NCI-H524 treated with DMSO at 0.1 percent for 48 hours (cell line): ENCODE results near the gene CLEC3A.
"Not testable (repeated sequence)": the region's sequence is repeated elsewhere in the genome, so short reads cannot be mapped to it uniquely, and the experiment has no call there.

Source experiments
- DNase-seq: peaks from one replicate; lab custom pipeline; 2025; lab: John Stamatoyannopoulos, UW

Gene CLEC3A

DNA sequence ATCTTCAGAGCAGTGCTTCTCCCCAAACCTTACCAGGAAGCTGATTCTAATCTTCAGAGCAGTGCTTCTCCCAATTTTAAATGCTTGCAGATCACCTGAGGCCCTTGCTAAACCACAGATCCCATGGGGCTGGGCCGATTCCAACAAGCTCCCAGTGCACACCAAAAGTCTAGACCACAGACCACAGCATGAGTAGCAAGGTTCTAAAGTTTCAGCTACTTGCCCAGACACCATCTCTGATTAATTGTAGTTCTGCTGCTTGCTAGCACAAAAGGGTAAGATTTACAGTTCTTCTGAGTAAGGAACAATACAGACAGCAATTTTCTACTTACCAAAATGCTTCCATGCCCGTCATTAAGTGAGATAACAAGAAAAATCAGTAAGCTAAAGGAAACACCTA, 12.2 kb downstream of the CLEC3A start:
- DNase-seq = no peak

DNA sequence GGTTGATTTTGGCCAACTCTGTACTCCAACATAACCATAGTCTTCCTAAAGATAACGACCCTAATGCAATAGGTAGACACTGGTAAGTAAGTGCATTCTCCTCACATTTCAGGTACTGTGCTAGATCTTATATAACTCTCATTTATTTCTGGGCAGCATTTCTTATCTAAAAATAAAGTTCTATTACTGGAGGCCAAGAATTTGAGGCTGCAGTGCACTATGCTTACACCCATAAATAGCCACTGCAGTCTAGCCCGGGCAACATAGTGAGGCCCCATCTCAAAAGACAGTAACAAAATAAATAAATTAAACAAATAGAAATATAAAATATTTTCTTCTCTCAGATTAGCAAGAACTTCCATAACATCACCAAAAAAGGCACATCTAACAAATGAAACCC, 12.7 kb downstream of the CLEC3A start:
- DNase-seq = no peak

- DNase-seq = no peak
Measured at GRCh38 chr16:78040396-78040795, 18.0 kb downstream of the CLEC3A start.

DNA sequence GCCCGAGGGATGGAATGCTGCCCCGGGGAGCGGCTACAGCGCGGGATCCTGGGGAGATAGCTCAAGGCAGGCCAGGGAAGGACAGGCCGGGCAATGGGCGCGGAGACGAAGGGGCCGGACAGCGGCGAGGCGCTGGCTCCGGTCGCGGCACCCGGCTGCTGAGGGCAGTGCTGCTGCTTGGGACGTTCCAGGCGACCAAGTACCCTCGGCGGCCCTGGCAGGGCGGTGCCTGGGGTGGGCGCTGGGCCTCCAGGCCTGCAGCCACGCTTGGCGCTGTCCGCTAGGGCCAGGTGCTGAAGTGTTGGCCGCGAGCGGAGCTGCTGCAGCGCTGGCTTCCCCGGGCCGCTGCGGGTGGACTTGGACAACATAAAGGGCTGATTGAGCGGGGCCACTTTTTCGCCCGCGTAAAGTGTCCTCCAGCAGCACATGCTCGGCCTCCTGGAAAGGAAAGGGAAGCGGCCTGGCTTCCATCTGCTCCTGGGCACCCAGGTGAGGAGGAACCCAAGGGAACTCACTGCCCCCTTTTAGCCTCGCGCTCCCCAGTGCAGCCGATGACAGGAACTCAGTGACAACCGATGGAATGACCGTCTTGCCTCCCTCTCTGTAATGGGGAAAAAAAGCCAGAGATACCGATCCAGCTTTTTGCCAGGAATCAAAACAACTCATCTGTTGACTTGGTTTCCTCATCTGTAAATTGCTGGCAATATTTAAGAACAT, 23.7 kb downstream of the CLEC3A start:
- no peak for DNase-seq

DNA sequence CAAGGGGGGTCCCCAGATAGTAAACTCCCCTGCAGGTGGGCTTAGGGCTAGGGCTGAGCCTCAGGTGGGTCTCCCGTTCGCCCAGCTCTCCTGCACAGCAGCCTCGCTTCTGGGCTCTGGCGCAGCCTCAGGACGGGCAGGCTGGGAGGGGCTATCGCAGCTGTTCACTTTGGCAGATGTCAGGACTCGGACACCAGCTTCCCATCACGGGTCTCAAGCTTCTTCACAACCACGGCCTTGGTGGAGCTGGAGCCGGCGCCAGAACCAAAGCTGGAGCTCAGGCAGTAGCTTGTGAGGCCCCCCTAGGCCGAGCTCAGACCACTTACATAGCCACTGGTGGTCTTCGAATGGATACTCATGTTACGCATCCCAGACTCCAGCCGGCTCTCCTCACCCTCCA, 26.0 kb downstream of the CLEC3A start:
- DNase-seq = no peak

GRCh38 chr16:78050734-78051400, 28.5 kb downstream of the CLEC3A start:
- no peak for DNase-seq

GRCh38 chr16:78057803-78058564, 35.6 kb downstream of the CLEC3A start:
- DNase-seq = no peak

DNA sequence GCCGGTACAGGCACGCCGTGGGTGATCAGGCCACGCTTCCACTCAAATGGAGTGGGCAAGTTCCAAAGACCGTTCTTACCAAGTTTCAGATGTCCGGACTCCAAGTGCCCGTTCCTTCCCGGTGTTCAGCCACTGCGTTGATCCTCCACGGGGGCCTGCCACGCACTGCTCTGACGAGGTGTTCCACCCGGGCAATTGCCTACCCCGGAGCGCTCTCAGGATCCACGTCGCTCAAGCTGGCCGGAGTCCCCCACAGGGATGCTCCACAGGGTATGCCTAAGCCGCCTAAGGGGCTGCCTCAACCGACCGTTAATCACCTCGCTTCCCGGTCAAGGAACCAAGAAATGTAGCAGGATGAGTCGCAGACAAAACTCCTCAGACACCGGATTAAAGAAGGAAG, 37.5 kb downstream of the CLEC3A start:
- DNase-seq = not testable (repeated sequence)

- no peak for DNase-seq
Measured at GRCh38 chr16:78060295-78060694, 37.9 kb downstream of the CLEC3A start.

GRCh38 chr16:78060809-78061208, 38.5 kb downstream of the CLEC3A start:
- no peak for DNase-seq

DNA sequence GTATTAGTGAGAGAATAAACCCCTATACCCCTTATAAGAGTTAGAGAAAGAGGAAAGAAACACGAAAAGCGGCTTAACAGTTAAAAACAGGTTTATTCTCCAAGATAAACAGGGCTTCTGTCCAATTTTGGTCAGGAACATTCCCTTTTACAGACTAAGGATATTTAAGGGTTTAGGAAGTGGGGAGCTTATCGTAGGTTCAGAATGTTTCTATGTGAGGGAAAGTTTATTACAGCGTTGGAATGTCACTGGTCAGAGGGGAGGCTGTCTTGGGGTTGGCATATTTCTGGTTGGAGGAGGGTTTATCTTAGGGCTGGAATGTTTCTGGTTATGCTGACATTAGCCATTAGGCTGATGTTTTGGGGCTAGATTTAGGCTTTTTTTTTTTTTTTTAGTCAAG, 43.0 kb downstream of the CLEC3A start:
- no peak for DNase-seq

DNA sequence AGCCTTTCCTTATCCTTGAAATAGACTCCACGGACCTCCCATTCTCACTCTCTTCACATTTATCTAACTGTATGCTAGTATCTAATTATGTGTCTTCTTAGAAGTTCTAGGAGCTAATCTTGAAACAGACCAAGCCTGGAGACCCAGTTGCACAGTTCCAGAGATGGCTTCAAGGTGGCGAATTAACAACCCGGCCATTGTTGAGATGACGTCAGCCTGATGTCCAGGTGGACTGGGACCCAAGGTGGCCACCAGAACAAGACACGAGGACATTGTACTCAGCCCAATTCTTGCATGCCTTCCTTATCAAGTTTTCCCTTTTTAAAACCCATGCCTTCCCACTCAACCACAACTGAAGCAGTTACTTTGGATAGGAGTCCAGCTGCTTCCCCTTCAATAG, 47.6 kb downstream of the CLEC3A start:
- DNase-seq = no peak

DNA sequence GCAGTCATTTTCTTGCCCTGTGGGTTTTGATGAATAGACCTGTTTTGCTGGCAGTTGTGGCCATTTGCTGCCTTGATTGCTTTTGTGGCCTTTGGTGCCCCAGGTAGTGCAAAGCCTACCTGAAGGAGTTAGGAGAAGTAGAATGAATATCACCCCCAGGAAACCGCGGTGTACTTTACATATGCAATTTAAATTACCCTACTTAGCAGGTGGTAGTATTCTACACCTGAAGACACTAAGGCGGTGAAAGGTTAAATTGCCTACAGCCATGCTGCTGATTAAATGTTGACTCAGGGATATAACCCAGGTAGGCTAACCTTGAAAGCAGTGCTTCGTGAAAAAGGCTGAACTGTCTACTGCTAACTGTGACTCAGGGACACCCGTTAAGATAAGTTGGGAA, 49.9 kb downstream of the CLEC3A start:
- DNase-seq = no peak

DNA sequence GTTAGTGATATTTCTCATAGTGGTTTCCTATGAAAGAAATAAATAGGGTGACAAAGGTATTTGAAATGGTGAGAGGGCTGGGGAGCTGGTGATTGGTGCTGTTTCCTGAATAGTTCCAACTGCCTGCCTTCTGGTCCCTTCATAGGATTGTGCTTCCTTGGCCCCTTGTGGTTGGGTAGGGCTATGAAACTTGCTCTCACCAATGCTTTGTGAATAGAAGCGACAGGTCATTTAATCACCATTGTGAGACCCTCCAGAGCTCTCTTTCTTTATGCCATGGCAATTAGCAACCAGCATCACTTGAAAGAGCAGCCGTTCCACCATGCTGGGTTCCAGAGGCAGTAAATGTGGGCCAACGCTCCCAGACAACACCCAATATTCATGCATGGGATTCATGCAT, 53.5 kb downstream of the CLEC3A start:
- DNase-seq = no peak

DNA sequence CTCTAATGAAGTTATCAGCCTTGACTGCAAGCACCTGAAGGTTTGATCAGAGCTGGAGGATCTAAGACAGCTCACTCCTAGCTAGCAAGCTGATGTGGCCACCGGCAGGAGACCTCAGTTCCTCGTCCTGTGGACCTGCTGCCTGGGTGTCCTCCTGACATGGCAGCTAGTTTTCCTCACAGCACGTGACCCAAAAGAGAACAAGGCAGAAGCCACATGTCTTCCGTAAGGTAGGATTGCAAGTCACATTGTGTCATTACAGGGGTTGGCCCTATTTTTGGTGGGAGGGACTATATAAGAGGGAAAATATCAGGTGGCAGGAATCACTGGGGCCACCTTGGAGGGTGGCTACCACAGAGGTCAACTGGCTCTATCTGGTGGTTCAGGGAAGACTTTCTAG, 59.0 kb downstream of the CLEC3A start:
- DNase-seq = no peak
